ENCODE data around the gene HDAC4. TPM values are rescaled to one million over a fixed set of nuclear protein-coding genes. Genes with fewer than 3 reads are reported as not detected.

The HDAC4 gene
- total and polyA plus RNA-seq, 9 of the 15 experiments (the other 6 are each of a cell fraction or from before 2014, with no cell fraction given): 0.11 to 20.2 (median 4.0) TPM

- TF ChIP-seq ZBTB49 (CRISPR knock-in tag; IDR thresholded peaks at IDR 0.05; ENCODE audit: borderline replicate concordance): no peak
- TF ChIP-seq ARID2 (IDR thresholded peaks at IDR 0.05): no peak
- no peak for TF ChIP-seq NBN (IDR thresholded peaks at IDR 0.05; ENCODE audit: low read depth)
- 0 out of 2 replicates have a peak, but pooled peaks have one; percentile 16 for TF ChIP-seq ZBTB7A (IDR thresholded peaks at IDR 0.05; ENCODE audit: borderline replicate concordance, control insufficient read depth, low read depth, low read length)
- TF ChIP-seq PBX2 (CRISPR knock-in tag; IDR thresholded peaks at IDR 0.05; ENCODE audit: low read depth): no peak
- no peak for TF ChIP-seq PBX2 (tag; conservative IDR thresholded peaks at IDR 0.05; ENCODE audit: low read depth)
- peak; percentile 49; the same call in 1 of the 2 replicates for TF ChIP-seq STAG1 (CRISPR knock-in tag; IDR thresholded peaks at IDR 0.05; ENCODE audit: borderline replicate concordance)
Observed at GRCh38 chr2:239035361-239035814, 365.4 kb downstream of the HDAC4 start (continued).
